Measurements from ENCODE around the gene KDM4D.
"Not testable (repeated sequence)": the region's sequence is repeated elsewhere in the genome, so short reads cannot be mapped to it uniquely, and the experiment has no call there.

The KDM4D gene

DNA sequence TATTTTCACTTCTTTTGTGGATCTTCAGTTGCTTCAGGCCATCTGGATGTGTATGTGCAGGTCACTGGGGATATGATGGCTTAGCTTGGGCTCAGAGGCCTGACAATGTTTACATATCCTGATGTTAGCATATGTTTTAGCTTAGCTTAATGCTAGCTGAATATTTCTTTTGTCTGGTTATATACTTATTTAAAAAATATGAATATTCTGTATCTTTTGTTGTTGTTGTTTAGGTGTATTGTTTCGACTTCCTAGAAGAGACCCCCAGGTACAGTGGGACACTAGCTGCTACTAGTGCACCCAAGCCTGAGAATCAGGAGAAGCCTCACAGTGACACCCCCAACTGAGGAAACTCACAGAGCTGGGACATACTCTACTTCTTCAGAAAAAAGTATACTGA, 51.4 kb downstream of the KDM4D start, which contains the start of gene KDM4E:
Gene KDM4E, plus strand, starts transcription at position 301 of the 400 bp plus-strand sequence. CDS start 300 bp downstream, outside the sequence.
- no peak within 1 kb of the TSS for H2BK5ac ChIP-seq (ENCODE audit: low read length)
- H3K9ac ChIP-seq (ENCODE audit: low read length), result no peak within 1 kb of the TSS
- no peaks in the 10 kb centered on the region for H3K36me3 ChIP-seq (ENCODE audit: control insufficient read depth, insufficient read depth, low read length)
- no peak within 1 kb of the TSS for H3K56ac ChIP-seq (ENCODE audit: low read length)
- H3K4me2 ChIP-seq (ENCODE audit: low read length), result no peak within 1 kb of the TSS
- H2BK15ac ChIP-seq (replicated peaks; ENCODE audit: low read depth), result no peak within 1 kb of the TSS
- no peak within 1 kb of the TSS for H2BK120ac ChIP-seq (ENCODE audit: low read depth, low read length)
- H4K5ac ChIP-seq (ENCODE audit: low read length), result no peak within 1 kb of the TSS
- no peak within 1 kb of the TSS for H3K23ac ChIP-seq (ENCODE audit: low read length)
- no peaks in the 10 kb centered on the region for H3K79me1 ChIP-seq (ENCODE audit: low read length)
- no peak within 1 kb of the TSS for H4K8ac ChIP-seq (ENCODE audit: low read depth, low read length)
- no peak within 1 kb of the TSS for H3K18ac ChIP-seq (ENCODE audit: low read length)
- WGBS (ENCODE audit: extremely low coverage, insufficient coverage, low lambda C conversion rate), result no CpG with 5 or more reads among the region's 1 CpG
- H3K4me1 ChIP-seq (ENCODE audit: control insufficient read depth, low read depth, low read length), result no peaks in the 10 kb centered on the region
- no peak within 1 kb of the TSS for H3K4ac ChIP-seq (ENCODE audit: low read depth, low read length)
- no peak within 1 kb of the TSS for H2AK5ac ChIP-seq (ENCODE audit: low read length)
- H3K79me2 ChIP-seq (ENCODE audit: control insufficient read depth, insufficient read depth, low read length), result no peaks in the 10 kb centered on the region
- no peak within 1 kb of the TSS for H3K27ac ChIP-seq (ENCODE audit: low read depth, low read length)
- no peak within 1 kb of the TSS for H3K4me3 ChIP-seq (ENCODE audit: low read length)
- no peaks in the 10 kb centered on the region for H3K27me3 ChIP-seq (ENCODE audit: insufficient read depth, low read length, poor library complexity)
- no peak for DNase-seq

DNA sequence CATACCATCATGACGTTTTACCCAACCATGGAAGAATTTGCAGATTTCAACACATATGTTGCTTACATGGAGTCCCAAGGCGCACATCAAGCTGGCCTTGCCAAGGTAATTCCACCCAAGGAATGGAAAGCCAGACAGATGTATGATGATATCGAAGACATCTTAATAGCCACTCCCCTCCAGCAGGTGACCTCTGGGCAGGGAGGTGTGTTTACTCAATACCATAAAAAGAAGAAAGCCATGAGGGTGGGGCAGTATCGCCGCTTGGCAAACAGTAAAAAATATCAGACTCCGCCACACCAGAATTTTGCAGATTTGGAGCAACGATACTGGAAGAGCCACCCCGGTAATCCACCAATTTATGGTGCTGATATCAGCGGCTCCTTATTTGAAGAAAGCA, 52.1 kb downstream of the KDM4D start:
- H2BK5ac ChIP-seq (ENCODE audit: low read length); H3K56ac ChIP-seq (ENCODE audit: low read length); H2BK15ac ChIP-seq (replicated peaks; ENCODE audit: low read depth); H3K27ac ChIP-seq (ENCODE audit: low read depth, low read length); H3K4me3 ChIP-seq (ENCODE audit: low read length); H3K79me1 ChIP-seq (ENCODE audit: low read length); H3K4ac ChIP-seq (ENCODE audit: low read depth, low read length); H3K23ac ChIP-seq (ENCODE audit: low read length); H3K18ac ChIP-seq (ENCODE audit: low read length); H3K27me3 ChIP-seq (ENCODE audit: insufficient read depth, low read length, poor library complexity); H3K4me2 ChIP-seq (ENCODE audit: low read length); H4K8ac ChIP-seq (ENCODE audit: low read depth, low read length); H3K36me3 ChIP-seq (ENCODE audit: control insufficient read depth, insufficient read depth, low read length); H3K9ac ChIP-seq (ENCODE audit: low read length); H3K79me2 ChIP-seq (ENCODE audit: control insufficient read depth, insufficient read depth, low read length); DNase-seq; H2BK120ac ChIP-seq (ENCODE audit: low read depth, low read length); H2AK5ac ChIP-seq (ENCODE audit: low read length); H3K4me1 ChIP-seq (ENCODE audit: control insufficient read depth, low read depth, low read length); H4K5ac ChIP-seq (ENCODE audit: low read length): not testable (repeated sequence)
- WGBS (ENCODE audit: extremely low coverage, insufficient coverage, low lambda C conversion rate), result no CpG with 5 or more reads among the region's 9 CpGs

DNA sequence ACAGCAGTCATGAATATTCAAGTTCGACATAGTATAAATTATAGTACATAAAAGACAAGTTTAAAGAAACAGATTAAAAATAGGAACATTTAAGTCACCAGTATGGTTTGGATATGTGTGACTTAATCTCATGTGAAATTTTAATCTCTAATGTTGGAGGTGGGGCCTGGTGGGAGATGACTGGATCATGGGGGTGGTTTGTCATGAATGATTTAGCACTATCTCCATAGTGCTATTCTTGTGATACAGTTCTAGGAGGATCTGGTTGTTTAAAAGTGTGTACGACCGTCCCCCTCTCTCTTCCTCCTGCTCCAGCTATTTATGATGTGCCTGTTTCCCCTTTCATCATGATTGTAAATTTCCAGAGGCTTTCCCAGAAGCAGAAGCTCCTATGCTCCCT, 54.8 kb downstream of the KDM4D start:
- Histone ChIP-seq H2BK5ac (ENCODE audit: low read length) (no peak overlapping the region), H4K8ac (ENCODE audit: low read depth, low read length) (no peak overlapping the region), H3K18ac (ENCODE audit: low read length) (no peak overlapping the region), H3K4me1 (ENCODE audit: control insufficient read depth, low read depth, low read length) (no peaks in the 10 kb centered on the region), H2BK120ac (ENCODE audit: low read depth, low read length) (no peak overlapping the region), H3K79me1 (ENCODE audit: low read length) (no peaks in the 10 kb centered on the region), H3K56ac (ENCODE audit: low read length) (no peak overlapping the region), H3K4me2 (ENCODE audit: low read length) (no peak overlapping the region), H3K27me3 (ENCODE audit: insufficient read depth, low read length, poor library complexity) (no peaks in the 10 kb centered on the region), H3K4ac (ENCODE audit: low read depth, low read length) (no peak overlapping the region), H3K36me3 (ENCODE audit: control insufficient read depth, insufficient read depth, low read length) (no peaks in the 10 kb centered on the region), H2BK15ac (replicated peaks; ENCODE audit: low read depth) (no peak overlapping the region), H2AK5ac (ENCODE audit: low read length) (no peak overlapping the region), H4K5ac (ENCODE audit: low read length) (no peak overlapping the region), H3K4me3 (ENCODE audit: low read length) (no peak overlapping the region), H3K27ac (ENCODE audit: low read depth, low read length) (no peak overlapping the region), H3K9ac (ENCODE audit: low read length) (no peak overlapping the region), H3K79me2 (ENCODE audit: control insufficient read depth, insufficient read depth, low read length) (no peaks in the 10 kb centered on the region), H3K23ac (ENCODE audit: low read length) (no peak overlapping the region)
- no peak for DNase-seq
- WGBS (ENCODE audit: extremely low coverage, insufficient coverage, low lambda C conversion rate), result no CpG with 5 or more reads among the region's 3 CpGs

DNA sequence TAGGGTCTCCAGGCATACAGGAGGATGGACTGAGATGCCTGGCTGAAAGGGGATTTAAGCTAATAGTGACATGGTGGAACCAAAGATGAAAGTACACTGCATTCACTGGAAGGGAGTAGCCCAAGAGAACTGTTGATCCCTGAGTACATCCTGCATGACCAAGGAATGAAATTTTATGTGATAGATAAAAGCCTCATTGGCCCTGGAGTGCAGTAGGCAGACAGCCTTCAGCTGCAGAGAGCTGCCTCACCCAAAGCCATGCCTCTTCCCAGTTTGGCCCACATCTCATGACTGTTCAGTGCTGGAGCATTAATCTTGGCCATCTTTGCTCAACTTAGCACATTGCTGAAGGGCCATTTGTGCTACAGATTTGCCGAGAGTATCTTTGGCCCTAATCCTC, 59.5 kb downstream of the KDM4D start:
- no peak overlapping the region for H3K4ac ChIP-seq (ENCODE audit: low read depth, low read length)
- no peak overlapping the region for H4K8ac ChIP-seq (ENCODE audit: low read depth, low read length)
- H3K27ac ChIP-seq (ENCODE audit: low read depth, low read length), result no peak overlapping the region
- H3K56ac ChIP-seq (ENCODE audit: low read length), result no peak overlapping the region
- H3K9ac ChIP-seq (ENCODE audit: low read length), result no peak overlapping the region
- WGBS (ENCODE audit: extremely low coverage, insufficient coverage, low lambda C conversion rate), result no CpG with 5 or more reads among the region's 1 CpG
- H3K4me2 ChIP-seq (ENCODE audit: low read length), result no peak overlapping the region
- no peaks in the 10 kb centered on the region for H3K4me1 ChIP-seq (ENCODE audit: control insufficient read depth, low read depth, low read length)
- H3K36me3 ChIP-seq (ENCODE audit: control insufficient read depth, insufficient read depth, low read length), result no peaks in the 10 kb centered on the region
- H2AK5ac ChIP-seq (ENCODE audit: low read length), result no peak overlapping the region
- no peak overlapping the region for H4K5ac ChIP-seq (ENCODE audit: low read length)
- no peak overlapping the region for H2BK120ac ChIP-seq (ENCODE audit: low read depth, low read length)
- no peak overlapping the region for H3K23ac ChIP-seq (ENCODE audit: low read length)
- H3K18ac ChIP-seq (ENCODE audit: low read length), result no peak overlapping the region
- no peaks in the 10 kb centered on the region for H3K27me3 ChIP-seq (ENCODE audit: insufficient read depth, low read length, poor library complexity)
- H3K4me3 ChIP-seq (ENCODE audit: low read length), result no peak overlapping the region
- H3K79me1 ChIP-seq (ENCODE audit: low read length), result no peaks in the 10 kb centered on the region
- no peak for DNase-seq
- no peak overlapping the region for H2BK15ac ChIP-seq (replicated peaks; ENCODE audit: low read depth)
- H3K79me2 ChIP-seq (ENCODE audit: control insufficient read depth, insufficient read depth, low read length), result no peaks in the 10 kb centered on the region
- H2BK5ac ChIP-seq (ENCODE audit: low read length), result no peak overlapping the region

DNA sequence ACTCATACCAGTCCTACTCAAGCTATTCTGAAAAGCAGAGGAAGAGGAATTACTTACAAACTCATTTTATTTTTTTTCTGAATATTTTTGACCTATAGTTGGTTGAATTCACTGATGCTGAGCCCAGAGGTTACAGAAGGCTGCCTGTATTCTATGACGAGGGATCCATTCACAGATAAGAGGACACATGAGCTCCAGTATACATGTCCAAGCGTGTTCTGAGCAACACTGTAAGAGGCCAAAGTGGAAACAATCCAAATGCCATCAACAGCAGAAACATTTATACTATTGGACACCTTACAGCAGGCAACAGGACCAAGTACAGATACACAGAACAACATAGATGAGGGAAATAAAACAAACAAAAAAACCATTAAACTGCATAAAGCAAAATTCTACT, 61.8 kb downstream of the KDM4D start:
- H4K5ac ChIP-seq (ENCODE audit: low read length), result no peak overlapping the region
- no peaks in the 10 kb centered on the region for H3K4me1 ChIP-seq (ENCODE audit: control insufficient read depth, low read depth, low read length)
- H2BK5ac ChIP-seq (ENCODE audit: low read length), result no peak overlapping the region
- no CpG with 5 or more reads among the region's 2 CpGs for whole genome bisulfite sequencing (ENCODE audit: extremely low coverage, insufficient coverage, low lambda C conversion rate)
- H3K79me1 ChIP-seq (ENCODE audit: low read length), result no peaks in the 10 kb centered on the region
- H2AK5ac ChIP-seq (ENCODE audit: low read length), result no peak overlapping the region
- no peak overlapping the region for H3K27ac ChIP-seq (ENCODE audit: low read depth, low read length)
- no peak overlapping the region for H3K9ac ChIP-seq (ENCODE audit: low read length)
- no peak overlapping the region for H3K18ac ChIP-seq (ENCODE audit: low read length)
- H3K4ac ChIP-seq (ENCODE audit: low read depth, low read length), result no peak overlapping the region
- H3K36me3 ChIP-seq (ENCODE audit: control insufficient read depth, insufficient read depth, low read length), result no peaks in the 10 kb centered on the region
- no peak overlapping the region for H4K8ac ChIP-seq (ENCODE audit: low read depth, low read length)
- H3K4me3 ChIP-seq (ENCODE audit: low read length), result no peak overlapping the region
- no peak overlapping the region for H3K4me2 ChIP-seq (ENCODE audit: low read length)
- no peak for DNase-seq
- H2BK15ac ChIP-seq (replicated peaks; ENCODE audit: low read depth), result no peak overlapping the region
- no peak overlapping the region for H3K56ac ChIP-seq (ENCODE audit: low read length)
- H3K23ac ChIP-seq (ENCODE audit: low read length), result no peak overlapping the region
- no peaks in the 10 kb centered on the region for H3K27me3 ChIP-seq (ENCODE audit: insufficient read depth, low read length, poor library complexity)
- no peak overlapping the region for H2BK120ac ChIP-seq (ENCODE audit: low read depth, low read length)
- no peaks in the 10 kb centered on the region for H3K79me2 ChIP-seq (ENCODE audit: control insufficient read depth, insufficient read depth, low read length)

DNA sequence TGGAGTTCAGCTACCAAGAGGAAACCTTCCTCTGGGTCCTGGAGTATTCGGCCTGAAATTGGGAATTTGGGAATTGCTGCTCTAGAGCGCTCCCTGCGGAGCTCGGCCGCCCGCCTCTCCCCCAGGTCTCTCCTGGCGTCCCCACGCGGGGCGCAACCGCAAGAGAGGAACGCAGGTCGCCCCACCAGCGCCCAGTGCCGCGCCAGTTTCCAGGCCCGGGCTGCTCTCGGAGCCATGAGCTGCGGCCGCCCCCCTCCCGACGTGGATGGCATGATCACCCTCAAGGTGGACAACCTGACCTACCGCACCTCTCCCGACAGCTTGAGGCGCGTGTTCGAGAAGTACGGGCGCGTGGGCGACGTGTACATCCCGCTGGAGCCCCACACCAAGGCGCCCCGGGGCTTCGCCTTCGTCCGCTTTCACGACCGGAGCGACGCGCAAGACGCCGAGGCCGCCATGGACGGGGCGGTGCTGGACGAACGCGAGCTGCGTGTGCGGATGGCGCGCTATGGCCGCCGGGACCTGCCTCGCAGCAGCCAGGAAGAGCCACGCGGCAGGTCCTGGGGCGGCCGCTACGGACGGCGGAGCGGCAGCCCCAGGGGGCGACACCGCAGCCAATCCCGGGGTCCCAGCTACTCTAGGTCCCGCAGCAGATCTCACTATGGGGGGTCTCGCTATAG, 64.0 kb downstream of the KDM4D start:
- no CpG with 5 or more reads among the region's 71 CpGs for WGBS (ENCODE audit: extremely low coverage, insufficient coverage, low lambda C conversion rate)
- not testable (repeated sequence) for H3K27ac ChIP-seq (ENCODE audit: low read depth, low read length); DNase-seq

More for the DNA sequence above, 64.0 kb downstream of the KDM4D start:
- not testable (repeated sequence) for H3K4me1 ChIP-seq (ENCODE audit: control insufficient read depth, low read depth, low read length); H3K79me2 ChIP-seq (ENCODE audit: control insufficient read depth, insufficient read depth, low read length); H2BK15ac ChIP-seq (replicated peaks; ENCODE audit: low read depth); H4K5ac ChIP-seq (ENCODE audit: low read length); H3K56ac ChIP-seq (ENCODE audit: low read length); H3K4me2 ChIP-seq (ENCODE audit: low read length); H3K4ac ChIP-seq (ENCODE audit: low read depth, low read length); H3K23ac ChIP-seq (ENCODE audit: low read length); H4K8ac ChIP-seq (ENCODE audit: low read depth, low read length); H3K36me3 ChIP-seq (ENCODE audit: control insufficient read depth, insufficient read depth, low read length); H2BK5ac ChIP-seq (ENCODE audit: low read length); H2AK5ac ChIP-seq (ENCODE audit: low read length); H3K18ac ChIP-seq (ENCODE audit: low read length); H2BK120ac ChIP-seq (ENCODE audit: low read depth, low read length); H3K79me1 ChIP-seq (ENCODE audit: low read length); H3K9ac ChIP-seq (ENCODE audit: low read length); H3K4me3 ChIP-seq (ENCODE audit: low read length); H3K27me3 ChIP-seq (ENCODE audit: insufficient read depth, low read length, poor library complexity)
